ENCODE measurements around the gene LANCL2. TPM values are rescaled to one million over a fixed set of nuclear protein-coding genes. Genes with fewer than 3 reads are reported as not detected.

Gene LANCL2
- polyA plus RNA-seq, 4 donors, result 26.1 to 29.7 (median 28.2) TPM

GRCh38 chr7:55432939-55433784 is 68.0 kb downstream of the LANCL2 start:
- peak in 1 of 4 donors; percentile 15 for DNase-seq (ENCODE audit: low read depth in 4 of 4, low spot score in 3 of 4)

- no peak for DNase-seq (ENCODE audit: low read depth in 4 of 4, low spot score in 3 of 4)
These were observed 70.3 kb downstream of the LANCL2 start for GRCh38 chr7:55435466-55435865.

GRCh38 chr7:55436457-55436856 is 71.3 kb downstream of the LANCL2 start:
- DNase-seq (ENCODE audit: low read depth in 4 of 4, low spot score in 3 of 4), result no peak

- no peak for DNase-seq (ENCODE audit: low read depth in 4 of 4, low spot score in 3 of 4)
These were observed 72.2 kb downstream of the LANCL2 start for GRCh38 chr7:55437375-55437774.

GRCh38 chr7:55438085-55438756 is 73.1 kb downstream of the LANCL2 start:
- DNase-seq (ENCODE audit: low read depth in 4 of 4, low spot score in 3 of 4), result no peak

GRCh38 chr7:55438757-55439525 is 73.8 kb downstream of the LANCL2 start:
- DNase-seq (ENCODE audit: low read depth in 4 of 4, low spot score in 3 of 4), result no peak

GRCh38 chr7:55439627-55440026 is 74.5 kb downstream of the LANCL2 start:
- no peak for DNase-seq (ENCODE audit: low read depth in 4 of 4, low spot score in 3 of 4)

- DNase-seq (ENCODE audit: low read depth in 4 of 4, low spot score in 3 of 4), result no peak
These were observed 75.0 kb downstream of the LANCL2 start for GRCh38 chr7:55440040-55440690.

- no peak for DNase-seq (ENCODE audit: low read depth in 4 of 4, low spot score in 3 of 4)
These were observed 75.9 kb downstream of the LANCL2 start for GRCh38 chr7:55441002-55441401.

GRCh38 chr7:55441774-55442522 is 76.8 kb downstream of the LANCL2 start:
- no peak for DNase-seq (ENCODE audit: low read depth in 4 of 4, low spot score in 3 of 4)

- DNase-seq (ENCODE audit: low read depth in 4 of 4, low spot score in 3 of 4), result no peak
These were observed 79.6 kb downstream of the LANCL2 start for GRCh38 chr7:55444786-55445185.

GRCh38 chr7:55448526-55448925 is 83.4 kb downstream of the LANCL2 start:
- no peak for DNase-seq (ENCODE audit: low read depth in 4 of 4, low spot score in 3 of 4)

GRCh38 chr7:55449205-55449991 is 84.3 kb downstream of the LANCL2 start:
- DNase-seq (ENCODE audit: low read depth in 4 of 4, low spot score in 3 of 4), result no peak

- DNase-seq (ENCODE audit: low read depth in 4 of 4, low spot score in 3 of 4), result no peak
These were observed 84.9 kb downstream of the LANCL2 start for GRCh38 chr7:55449992-55450535.

GRCh38 chr7:55452971-55453370 is 87.8 kb downstream of the LANCL2 start:
- no peak for DNase-seq (ENCODE audit: low read depth in 4 of 4, low spot score in 3 of 4)

GRCh38 chr7:55457801-55458200 is 92.7 kb downstream of the LANCL2 start:
- DNase-seq (ENCODE audit: low read depth in 4 of 4, low spot score in 3 of 4), result no peak

- no peak for DNase-seq (ENCODE audit: low read depth in 4 of 4, low spot score in 3 of 4)
These were observed 93.2 kb downstream of the LANCL2 start for GRCh38 chr7:55458351-55458750.

- DNase-seq (ENCODE audit: low read depth in 4 of 4, low spot score in 3 of 4), result no peak
These were observed 98.6 kb downstream of the LANCL2 start for GRCh38 chr7:55463686-55464262.

- DNase-seq (ENCODE audit: low read depth in 4 of 4, low spot score in 3 of 4), result no peak
These were observed 99.3 kb downstream of the LANCL2 start for GRCh38 chr7:55464422-55464821.

All from left renal pelvis (tissue), 4 donors.